Nucleus accumbens (tissue), 56 donors: Measurements from ENCODE around the gene PPP1R16B.

ENCODE experiments used
- DNase-seq, 56 donors: peaks; one replicate each; lab custom pipeline; 2025; lab: John Stamatoyannopoulos, UW

The PPP1R16B gene

DNA sequence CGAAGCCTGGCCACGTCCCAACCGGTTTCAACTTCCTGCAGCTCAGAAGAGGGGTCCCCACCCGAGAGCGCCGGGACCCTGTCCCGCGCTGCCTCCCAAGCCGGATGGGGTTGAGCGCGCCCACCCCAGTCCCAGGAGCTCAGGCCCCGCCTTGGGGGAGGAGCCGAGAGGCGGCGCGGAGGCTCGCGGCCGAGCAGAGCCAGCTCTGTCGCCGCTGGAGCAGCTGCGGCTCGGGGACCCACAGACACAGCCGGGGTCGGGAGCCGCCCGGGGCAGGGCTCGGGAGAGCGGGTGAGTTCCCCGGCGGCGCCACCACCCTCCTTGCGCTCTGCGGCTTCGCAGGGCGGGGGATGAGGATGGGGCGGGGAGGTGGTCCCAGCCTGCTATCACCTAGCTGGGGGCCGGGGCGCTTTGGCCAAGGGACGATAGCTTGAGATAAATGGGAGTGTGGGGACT, at the start of gene PPP1R16B:
PPP1R16B (plus strand) TSS at position 196 of the 456 bp plus-strand sequence. CDS start 30,229 bp downstream, outside the sequence.
- DNase-seq: peak in 49 of 56 donors; percentile 15 to 83 (median 61)

DNA sequence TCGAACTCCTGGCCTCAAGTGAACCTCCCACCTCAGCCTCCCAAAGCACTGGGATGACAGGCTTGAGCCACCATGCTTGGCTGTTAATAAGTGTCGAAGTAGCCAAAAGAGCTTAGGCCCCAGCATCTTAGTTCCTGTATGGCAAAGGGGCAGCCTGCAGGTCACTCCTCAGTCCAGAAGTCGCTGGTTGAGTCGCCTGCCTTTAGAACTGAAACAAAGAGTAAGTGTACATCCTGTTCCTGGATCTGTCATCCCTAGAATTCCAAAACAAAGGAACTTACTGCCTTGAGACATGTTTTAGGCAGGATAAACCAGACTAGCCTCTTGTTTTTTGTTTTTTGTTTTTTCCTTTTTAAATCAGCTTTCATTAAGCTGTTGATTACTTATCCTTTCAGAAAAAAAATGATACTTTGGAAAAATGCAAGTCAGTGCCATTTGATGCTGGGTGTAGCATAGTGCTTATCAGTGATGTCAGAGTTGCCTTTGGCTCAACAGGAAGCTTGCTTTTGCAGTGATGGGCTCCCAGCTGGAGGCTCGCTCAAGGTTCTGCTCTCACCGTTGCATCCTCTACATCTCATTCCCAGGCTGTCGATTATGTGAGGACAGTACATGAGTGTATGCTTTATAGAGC, 48.2 kb upstream of the PPP1R16B start:
- DNase-seq: no peak

DNA sequence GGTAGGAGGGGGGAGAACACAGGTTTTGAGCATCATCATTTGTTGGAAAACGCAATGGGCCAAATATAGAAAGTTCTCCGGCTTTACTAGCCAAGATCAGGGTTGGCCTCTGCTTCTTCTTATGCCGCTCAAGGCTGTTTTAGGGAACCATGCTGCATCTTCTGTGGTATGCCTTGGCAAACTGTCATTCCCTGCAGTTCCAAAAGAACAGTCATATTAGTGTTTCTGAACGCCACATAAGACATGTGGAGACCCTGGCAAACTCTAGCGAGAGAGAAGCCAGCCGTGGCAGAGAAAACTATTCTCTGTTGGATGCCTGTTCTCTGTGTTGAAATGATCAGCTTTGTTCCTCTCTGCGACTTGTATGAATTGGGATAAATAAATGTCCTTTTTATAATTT, 46.4 kb upstream of the PPP1R16B start:
- peak in 6 of 56 donors; percentile 3 to 14 (median 7) for DNase-seq

DNA sequence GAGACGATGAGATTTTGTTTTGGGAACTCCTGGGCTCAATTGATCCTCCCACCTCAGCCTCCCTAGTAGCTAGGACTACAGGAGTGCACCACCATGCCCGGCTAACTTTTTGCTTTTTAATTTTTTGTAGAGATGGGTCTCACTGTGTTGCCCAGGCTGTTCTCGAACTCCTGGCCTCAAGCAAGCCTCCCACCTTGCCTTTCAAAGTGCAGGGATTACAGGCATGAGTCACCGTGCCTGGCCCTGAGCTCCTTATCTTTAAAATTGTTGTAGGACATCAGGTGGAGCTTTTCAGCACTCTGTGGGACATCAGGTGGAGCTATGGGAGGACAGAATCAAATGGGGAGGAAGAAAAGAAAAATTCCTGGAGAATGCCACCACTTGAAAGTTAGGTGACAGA, 44.5 kb upstream of the PPP1R16B start:
- DNase-seq: no peak

DNA sequence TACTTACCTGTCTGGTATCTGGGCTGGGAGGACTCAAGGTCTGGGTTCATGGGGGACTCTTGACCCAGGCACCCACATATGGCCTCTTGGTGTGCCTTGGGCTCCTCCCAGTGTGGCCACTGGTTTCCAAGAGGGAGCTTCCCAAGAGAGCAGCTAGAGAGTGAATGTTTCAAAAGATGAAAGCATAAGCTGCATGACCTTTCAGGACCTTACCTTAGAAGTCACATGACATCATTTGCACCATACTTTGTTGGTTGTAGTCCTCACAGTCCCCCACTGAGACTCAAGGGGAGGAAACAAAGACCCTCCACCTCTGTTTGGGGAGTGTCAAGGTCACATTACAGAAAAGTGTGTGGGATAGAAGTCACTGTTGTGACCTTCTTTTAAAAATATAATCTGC, 43.3 kb upstream of the PPP1R16B start:
- DNase-seq: no peak

DNA sequence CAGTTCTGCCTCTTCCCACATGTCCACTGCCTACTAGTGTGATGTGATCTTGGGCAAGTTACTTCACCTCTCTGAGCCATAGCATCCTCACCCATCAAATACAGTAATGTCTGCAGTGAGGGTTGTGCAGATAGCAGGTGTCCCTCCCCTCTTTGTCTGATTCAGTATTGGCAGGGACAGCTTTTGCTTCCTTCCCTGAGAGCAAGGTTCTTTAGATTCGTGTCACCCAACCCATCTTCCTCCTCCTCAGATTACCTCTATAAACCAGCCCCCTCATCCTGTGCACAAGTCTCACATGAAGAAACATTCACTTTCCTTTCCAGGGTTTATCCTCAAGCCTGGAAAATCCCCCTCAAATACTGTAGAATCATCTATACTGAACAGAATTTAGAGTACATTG, 41.9 kb upstream of the PPP1R16B start:
- DNase-seq: peak in 8 of 56 donors; percentile 7 to 24 (median 14)

DNA sequence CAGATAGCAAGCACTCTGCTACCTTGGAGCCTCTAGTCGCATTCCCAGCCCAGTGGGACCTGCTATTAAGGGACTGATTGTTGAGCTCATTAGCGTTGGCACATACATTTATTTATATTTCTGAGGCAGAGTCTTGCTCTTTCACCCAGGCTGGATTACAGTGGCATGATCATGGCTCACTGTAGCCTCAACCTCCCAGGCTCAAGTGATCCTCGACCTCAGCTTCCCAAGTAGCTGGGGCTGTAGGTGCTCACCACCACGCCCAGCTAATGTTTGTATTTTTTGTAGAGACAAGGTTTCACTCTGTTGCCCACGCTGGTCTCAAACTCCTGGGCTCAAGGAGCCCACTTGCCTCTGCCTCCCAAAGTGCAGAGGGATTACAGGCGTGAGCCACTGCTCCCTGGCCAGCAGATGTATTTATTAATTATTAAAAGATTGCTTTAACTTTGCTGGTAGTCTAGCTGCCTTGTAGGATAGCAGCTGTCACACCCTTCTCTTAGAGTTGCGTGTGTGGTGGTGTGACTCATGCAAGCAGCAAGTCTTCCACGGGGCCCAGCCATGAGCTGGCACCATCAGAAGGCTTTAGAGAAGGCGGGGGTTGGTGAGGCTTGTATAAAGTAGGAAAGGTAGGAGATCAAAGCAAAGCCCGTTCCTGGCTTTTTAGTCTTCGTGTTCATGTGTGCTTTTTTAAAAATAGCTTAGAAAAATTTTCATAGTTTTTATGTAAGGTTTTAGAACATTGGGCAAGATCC, 40.8 kb upstream of the PPP1R16B start:
- DNase-seq: peak in 39 of 56 donors; percentile 3 to 90 (median 57)

DNA sequence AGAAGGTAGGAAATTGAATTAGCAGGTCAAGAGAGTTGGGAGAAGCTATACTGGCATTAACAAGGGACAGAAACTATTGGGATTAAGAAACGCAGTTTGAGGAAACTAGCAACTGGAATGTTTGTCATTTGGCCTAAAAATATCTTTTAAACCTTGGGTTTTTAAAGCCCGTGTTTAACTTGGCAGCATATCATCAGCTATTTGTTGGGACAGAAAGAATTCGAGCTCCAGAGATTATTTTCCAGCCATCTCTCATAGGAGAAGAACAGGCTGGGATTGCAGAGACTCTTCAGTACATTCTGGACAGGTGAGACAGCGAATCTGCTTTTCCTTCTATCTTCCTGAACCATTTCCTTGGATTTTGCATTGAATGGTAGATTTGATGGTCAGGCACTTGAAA, 39.4 kb upstream of the PPP1R16B start:
- no peak for DNase-seq

DNA sequence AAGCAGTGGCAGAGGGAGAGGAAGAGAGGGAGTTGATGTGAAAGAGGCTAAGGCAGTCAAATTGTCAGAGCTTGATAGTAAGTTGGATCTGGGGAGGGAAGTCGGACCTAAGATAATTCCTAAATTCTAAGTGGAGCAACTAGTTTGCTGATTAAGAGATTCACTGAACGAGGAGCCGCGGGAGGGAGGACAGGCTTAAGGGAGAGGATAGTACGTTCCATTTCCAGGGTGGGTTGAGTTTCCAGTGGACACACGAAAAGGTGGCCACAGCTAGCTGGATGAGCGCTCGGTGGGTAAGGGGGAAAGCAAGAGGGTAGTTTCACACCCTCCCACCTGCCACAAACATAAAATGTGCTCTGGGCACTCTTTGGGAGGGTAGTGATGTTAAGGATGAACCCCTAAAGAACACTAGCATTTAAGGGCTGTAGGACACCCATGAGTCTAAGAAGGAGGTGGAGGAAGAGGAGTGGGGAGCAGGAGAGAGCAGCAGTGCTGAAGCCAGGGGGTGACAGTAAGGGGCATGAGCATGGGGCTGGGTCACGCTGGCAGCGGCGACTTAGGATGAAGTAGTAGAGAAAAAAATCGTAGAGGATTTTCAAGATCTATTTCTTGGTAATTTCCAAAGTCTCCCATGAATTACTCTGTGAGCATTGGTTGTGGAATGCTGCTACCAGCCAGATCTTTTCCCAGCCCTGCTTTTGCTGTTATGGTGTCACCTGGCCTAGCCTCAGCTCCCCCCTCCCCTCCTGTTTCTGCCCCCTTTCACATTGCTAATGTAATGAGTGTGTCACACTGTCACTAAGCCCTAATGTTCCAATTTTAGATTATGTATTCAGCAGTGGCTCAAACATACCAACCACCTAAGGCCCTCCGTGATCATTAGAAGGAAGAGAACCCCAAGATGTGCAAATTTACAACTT, 35.9 kb upstream of the PPP1R16B start:
- DNase-seq: peak in 1 of 56 donors; percentile 32

DNA sequence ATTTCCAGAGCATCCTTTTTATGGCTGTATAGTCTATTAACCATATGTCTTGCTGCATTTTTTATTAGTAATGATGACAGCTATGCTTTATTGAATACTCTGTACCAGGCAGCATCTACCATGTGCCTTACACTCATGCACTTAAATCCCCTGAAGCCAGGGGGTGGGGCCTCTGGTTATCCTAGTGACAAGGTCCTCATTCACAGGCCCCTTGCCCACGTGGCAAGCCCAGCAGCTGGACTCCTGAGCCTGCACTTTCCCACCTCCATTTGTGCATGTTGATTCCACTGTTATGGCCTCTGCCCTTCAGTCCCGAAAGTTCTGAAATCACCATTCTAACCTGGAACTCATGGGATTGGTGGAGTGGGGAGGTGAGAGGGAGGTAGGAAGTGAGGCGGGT, 35.0 kb upstream of the PPP1R16B start:
- no peak for DNase-seq

DNA sequence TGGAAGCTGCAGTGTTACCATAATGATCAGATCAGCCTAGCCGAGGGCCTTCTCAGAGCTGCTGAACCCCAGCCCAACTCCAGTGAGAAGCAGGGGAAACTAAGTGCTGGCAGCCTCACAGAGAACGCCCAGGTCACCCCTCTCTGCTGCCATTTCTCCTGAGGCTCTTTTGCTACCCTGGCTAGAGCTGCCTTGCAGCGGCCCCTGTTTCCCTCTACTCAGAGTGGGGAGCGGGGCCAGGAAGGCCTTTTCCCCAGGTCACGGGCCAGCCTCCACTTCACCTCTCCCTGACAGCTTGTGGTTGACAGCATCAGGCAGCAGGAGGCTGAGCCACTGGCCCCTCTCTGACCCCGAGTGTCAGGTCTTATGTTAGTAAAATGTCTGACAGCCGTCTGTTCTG, 34.5 kb upstream of the PPP1R16B start:
- no peak for DNase-seq

DNA sequence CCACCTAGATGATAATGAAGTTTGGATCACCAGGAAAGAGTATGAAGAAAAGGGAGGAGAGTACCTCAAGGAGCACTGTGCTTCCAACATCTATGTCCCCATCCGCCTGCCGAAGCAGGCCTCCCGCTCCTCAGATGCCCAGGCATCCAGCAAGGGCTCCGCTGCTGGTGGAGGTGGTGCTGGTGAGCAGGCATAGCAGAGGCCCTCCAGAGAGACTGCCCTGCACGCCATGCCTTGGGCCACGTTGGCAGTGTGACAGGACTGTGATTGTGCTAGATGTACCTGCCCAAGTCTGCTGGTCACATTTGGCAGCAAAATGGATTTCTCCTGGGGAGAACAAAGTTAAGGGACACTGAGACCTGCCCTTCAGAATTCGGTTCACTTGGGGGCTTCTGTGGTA, 33.9 kb upstream of the PPP1R16B start:
- DNase-seq: no peak

DNA sequence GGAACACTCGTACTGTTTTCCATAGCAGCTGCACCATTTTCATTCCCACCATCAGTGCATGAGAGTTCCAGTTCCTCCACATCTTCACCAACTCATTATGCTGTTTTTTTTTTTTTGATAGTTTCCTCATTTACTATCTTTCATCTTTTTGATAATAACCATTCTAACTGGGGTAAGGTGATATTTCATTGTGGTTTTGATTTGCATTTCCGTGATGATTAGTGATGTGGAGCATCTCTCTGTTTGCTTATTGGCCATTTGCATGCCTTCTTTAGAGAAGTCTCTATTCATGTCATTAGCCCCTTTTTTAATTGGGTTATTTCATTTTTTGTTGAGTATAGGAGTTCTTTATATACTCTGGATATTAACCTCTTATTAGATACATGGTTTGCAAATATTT, 31.3 kb upstream of the PPP1R16B start:
- DNase-seq: no peak

DNA sequence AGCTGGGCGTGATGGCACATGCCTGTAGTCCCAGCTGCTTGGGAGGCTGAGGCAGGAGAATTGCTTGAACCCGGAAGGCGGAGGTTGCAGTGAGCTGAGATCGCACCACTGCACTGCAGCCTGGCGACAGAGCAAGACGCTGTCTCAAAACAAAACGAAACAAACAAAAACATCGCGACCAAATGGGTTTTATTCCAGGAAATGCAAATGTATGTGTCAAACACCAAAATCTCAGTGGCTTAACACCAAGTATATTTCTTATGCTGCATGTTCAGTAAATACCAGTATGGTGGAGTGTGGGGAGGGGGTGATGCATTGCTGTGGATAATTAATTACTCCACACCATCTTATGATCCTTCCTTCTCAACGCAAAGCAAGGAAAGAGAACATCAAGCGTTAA, 29.1 kb upstream of the PPP1R16B start:
- no peak for DNase-seq

DNA sequence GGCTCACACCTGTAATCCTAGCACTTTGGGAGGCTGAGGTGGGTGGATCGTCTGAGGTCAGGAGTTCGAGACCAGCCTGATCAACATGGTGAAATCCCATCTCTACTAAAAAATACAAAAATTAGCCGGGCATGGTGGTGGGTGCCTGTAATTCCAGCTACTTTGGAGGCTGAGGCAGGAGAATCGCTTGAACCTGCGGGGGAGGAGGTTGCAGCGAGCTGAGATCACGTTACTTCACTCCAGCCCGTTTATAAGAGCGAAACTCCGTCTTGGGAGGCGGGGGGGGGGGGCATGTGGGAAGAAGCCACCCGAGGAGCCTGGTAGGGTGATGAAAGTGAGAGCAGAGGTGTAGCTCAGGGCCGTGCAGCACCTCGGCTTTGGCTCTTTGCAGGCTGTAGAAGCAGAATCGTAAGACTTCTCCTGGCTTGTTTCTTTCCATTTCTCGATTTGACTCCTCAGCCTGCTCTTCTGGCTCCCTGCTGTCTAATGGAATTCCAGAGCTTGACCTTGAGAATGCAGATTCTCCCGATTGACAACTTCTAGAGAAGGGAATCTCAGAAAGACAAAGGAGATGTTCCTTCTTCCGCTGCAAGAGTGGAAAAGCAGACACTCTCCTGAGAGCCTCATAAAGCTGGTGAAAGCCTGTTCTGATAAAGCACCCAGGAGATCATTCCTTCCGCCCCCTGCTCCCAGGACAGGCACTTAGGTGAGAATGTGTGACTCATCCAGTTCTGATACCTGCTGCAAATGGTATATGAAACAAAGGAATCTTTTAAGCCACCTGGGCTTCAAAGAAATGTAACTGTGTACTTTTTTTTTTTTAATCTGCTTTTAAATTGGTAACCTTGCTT, 26.0 kb upstream of the PPP1R16B start:
- DNase-seq: peak in 10 of 56 donors; percentile 6 to 47 (median 24)

DNA sequence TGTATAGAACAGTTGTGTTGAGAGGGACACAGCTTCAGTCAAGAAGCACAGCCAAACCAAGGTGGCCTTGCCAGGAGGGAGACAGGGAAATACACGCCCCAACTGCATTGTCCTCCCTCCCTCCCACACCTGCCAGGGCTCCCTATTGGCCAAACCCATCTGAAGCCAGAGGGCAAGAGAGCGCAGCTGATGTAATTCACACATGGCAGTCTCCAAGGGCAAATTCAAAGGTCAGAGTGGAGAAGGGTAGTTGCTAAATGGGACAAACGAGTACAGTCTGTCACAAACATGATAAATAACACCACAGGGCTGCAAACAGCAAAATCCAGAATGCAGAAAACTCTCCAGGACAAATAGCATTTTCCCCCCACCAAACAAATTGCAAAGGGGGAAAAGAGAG, 23.2 kb upstream of the PPP1R16B start:
- DNase-seq: no peak

DNA sequence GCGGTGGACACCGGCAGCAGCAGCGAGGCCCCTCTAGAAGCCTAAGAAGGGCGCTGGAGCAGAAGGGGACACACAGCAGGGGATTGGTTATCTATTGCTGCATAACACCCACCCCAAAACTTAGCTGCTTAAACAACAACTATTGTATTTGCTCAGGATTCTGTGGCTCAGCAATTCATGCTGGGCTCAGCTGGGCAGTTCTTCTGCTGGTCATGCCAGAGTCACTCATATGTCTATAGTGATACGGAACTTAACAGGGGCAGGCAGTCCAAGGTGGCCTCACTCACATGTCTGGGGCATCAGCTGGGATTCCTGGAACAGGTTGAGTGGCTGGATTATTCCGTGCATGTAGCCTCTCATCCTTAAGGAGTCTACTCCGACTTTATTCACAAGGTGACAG, 17.6 kb upstream of the PPP1R16B start:
- no peak for DNase-seq

DNA sequence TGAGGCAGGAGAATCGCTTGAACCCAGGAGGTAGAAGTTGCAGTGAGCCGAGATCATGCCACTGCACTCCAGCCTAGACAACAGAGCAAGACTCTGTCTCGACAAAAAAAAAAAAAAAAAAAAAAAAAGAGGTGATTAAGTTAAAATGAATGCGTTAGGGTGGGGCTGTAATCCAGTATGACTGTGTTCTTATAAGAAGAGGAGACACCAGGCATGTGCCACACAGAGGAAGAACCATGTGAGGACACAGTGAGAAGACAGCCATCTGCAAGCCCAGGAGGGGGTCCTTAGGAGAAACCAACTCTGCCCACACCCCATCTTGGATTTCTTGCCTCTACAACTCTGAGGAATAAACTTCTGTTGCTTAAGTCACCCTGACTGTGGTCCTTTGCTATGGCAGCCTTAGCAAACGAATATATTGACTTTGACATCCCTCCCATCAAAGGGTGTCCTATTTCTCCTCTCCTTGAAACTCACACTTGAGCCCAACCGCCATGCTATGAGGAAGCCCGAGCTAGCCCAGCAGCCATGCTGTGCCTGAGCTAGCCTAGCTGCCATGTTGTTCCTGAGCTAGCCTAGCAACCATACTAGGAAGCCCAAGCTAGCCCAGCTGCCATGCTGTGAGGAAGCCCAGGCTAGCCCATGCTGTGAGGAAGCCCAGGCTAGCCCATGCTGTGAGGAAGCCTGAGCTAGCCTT, 15.8 kb upstream of the PPP1R16B start:
- no peak for DNase-seq
